Cortex of kidney (tissue), 1 donor: ENCODE data around the gene SUN1.
"Not testable (repeated sequence)": the region's sequence is repeated elsewhere in the genome, so short reads cannot be mapped to it uniquely, and the experiment has no call there.

Source experiments
- DNase-seq: peaks from one replicate; lab custom pipeline; 2025; lab: John Stamatoyannopoulos, UW

Gene SUN1

GRCh38 chr7:920351-921070, 88.2 kb downstream of the SUN1 start:
- no peak for DNase-seq

GRCh38 chr7:921071-921461, 88.8 kb downstream of the SUN1 start:
- DNase-seq: no peak

GRCh38 chr7:921581-922333, 89.5 kb downstream of the SUN1 start:
- no peak for DNase-seq

GRCh38 chr7:922334-923107, 90.2 kb downstream of the SUN1 start:
- DNase-seq: no peak

GRCh38 chr7:923108-924041, 91.1 kb downstream of the SUN1 start:
- no peak for DNase-seq

GRCh38 chr7:924042-924441, 91.8 kb downstream of the SUN1 start:
- not testable (repeated sequence) for DNase-seq
